Stimulated activated naive B cell treated with anti-CD40 and anti-IgM and Interleukin-4, amounts not matched to agents 10 μg/mL and 1 μg/mL and 100 μg/mL, for 72 hours (primary cell): Measurements from ENCODE around the gene GABRB1.
A peak's percentile ranks its signal among the peaks of the same experiment; 100 is the strongest.

ENCODE experiments used
- ATAC-seq, 2 donors: fragments of 150-1000 bp; cut with Tn5 transposase; replicated peaks; 2 replicates each; pipeline ENCODE4 v1.10.0; 2021; ENCODE audit warnings: moderate library complexity in 1 of 2
- DNase-seq: peaks from one replicate; pipeline ENCODE4 v3.0.0; 2021
- H3K27ac Mint-ChIP-seq: one replicate; pipeline ENCODE4 v1.8.0; 2022; ENCODE audit warnings: mild to moderate bottlenecking, mixed read lengths
- H3K27me3 Mint-ChIP-seq, 2 donors: one replicate each; pipeline ENCODE4 v1.8.0; 2022; ENCODE audit warnings: mixed read lengths in 2 of 2
- H3K36me3 Mint-ChIP-seq, 2 donors: one replicate each; pipeline ENCODE4 v1.8.0; 2022; ENCODE audit warnings: mixed read lengths in 2 of 2, mild to moderate bottlenecking in 1 of 2
- H3K4me1 Mint-ChIP-seq, 2 donors: one replicate each; pipeline ENCODE4 v1.8.0; 2022; ENCODE audit warnings: mixed read lengths in 2 of 2, mild to moderate bottlenecking in 1 of 2
- H3K4me3 Mint-ChIP-seq, 2 donors: one replicate each; pipeline ENCODE4 v1.8.0; 2022; ENCODE audit warnings: mild to moderate bottlenecking in 2 of 2, mixed read lengths in 2 of 2, moderate library complexity in 1 of 2
- H3K9me3 Mint-ChIP-seq, 2 donors: one replicate each; pipeline ENCODE4 v1.8.0; 2022; ENCODE audit warnings: mixed read lengths in 2 of 2, mild to moderate bottlenecking in 1 of 2

The GABRB1 gene

DNA sequence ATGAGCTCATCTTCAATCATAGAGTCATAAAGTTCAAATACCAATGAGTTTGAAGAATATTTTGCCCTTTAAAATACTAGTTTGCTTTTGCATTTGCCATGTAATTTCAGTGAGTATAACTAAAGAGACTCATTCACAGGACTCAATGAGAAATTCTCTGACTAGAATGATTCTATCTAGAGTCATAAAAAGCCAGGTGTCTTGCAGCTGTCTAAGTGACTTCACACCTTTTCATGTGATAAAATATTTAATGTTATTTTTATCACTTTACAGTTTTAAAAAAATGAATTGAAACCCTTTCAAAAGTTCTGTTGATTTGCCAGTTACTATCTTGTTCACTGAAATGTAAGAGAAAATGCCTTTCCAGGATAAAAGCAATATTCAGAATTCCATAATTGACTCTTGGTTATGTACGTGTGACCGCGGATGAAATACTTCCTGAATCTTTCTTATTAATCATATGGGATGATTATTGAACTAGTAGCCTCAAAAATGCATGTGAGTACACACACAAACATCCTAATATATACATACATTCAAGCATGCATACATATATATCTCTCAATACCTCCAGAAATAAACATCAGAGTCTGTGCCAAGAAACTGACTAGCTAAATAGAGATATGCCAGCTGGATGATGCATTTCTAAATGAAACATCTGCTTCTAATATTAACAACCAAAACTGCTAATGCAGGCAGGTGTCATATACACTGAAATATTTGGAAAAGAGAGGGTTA, 87.0 kb downstream of the GABRB1 start:
- no peaks in the 10 kb centered on the region for H3K36me3 Mint-ChIP-seq
- H3K27ac Mint-ChIP-seq: no peak overlapping the region
- no peak overlapping the region for H3K4me3 Mint-ChIP-seq
- ATAC-seq: no peak
- H3K9me3 Mint-ChIP-seq: no peaks in the 10 kb centered on the region
- DNase-seq: no peak
- H3K4me1 Mint-ChIP-seq: no peaks in the 10 kb centered on the region
- H3K27me3 Mint-ChIP-seq: peaks cover 4 to 8% of the 10 kb centered on the region in 2 donors

DNA sequence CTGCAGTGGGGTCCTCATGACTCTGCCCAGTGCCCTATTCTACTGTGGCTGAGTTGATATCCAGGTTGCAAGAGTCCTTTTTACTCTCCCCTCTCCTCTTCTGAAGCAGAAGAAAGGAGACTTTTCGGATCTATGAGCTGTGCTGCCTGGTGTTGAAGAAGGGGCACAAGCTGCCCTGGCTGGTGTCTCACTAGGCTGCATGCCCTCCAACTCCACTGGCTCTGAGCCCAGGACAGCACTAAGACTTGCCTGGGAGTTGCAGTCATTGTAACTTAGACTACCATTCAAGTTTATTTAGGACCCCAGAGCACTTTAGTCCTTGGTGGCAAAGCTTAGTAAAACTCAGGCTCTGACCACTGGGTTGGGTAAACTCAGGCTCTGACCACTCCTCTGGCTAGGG, 89.4 kb downstream of the GABRB1 start:
- no peak for DNase-seq
- peaks cover 4 to 7% of the 10 kb centered on the region in 2 donors for H3K27me3 Mint-ChIP-seq

DNA sequence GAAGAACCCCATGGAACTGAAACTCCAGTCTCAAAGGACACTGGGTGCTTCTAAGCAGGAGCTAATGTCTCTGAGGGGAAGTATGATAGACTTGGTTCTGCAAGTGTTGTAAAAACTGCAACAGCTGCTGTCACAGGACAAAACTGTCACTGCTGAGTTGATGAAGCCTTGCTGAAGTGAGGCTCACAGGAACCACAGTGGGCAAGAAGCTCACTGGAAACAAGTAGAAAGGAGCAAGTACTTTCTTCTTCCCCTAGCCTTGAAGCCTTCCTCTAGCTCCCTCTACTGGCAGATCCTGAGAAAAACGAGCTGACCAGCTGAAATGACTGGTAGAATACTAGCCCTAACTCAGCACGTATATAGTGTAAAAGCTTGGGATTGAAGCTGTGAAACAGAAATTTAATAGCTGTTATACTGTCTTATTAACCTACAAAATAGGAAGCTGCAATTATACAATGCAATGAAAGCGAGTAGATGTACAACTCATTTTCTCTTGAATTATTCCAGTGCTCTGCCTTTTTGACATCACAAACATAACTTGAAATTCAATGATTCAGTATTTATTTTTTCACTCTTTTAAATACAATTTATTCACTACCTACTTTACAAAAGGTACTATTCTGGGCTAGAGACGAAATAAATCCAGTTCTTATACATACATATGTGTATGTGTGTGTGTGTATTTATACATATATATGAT, 91.4 kb downstream of the GABRB1 start:
- Mint-ChIP-seq H3K27me3 (peaks cover 0 to 7% of the 10 kb centered on the region in 2 donors), H3K9me3 (peaks cover 4% of the 10 kb centered on the region in 2 donors), H3K4me3 (no peak overlapping the region), H3K27ac (no peak overlapping the region), H3K36me3 (no peaks in the 10 kb centered on the region), H3K4me1 (no peaks in the 10 kb centered on the region)
- ATAC-seq (peak; percentile 78 to 85), DNase-seq (peak; percentile 30)

More for the DNA sequence above, 89.4 kb downstream of the GABRB1 start:
- Mint-ChIP-seq H3K36me3 (no peaks in the 10 kb centered on the region), H3K9me3 (peaks cover 4% of the 10 kb centered on the region in 2 donors), H3K27ac (no peak overlapping the region), H3K4me1 (no peaks in the 10 kb centered on the region), H3K4me3 (no peak overlapping the region)
- ATAC-seq: peak in 1 of 2 donors; percentile 16

GRCh38 chr4:47128991-47129390, 97.6 kb downstream of the GABRB1 start:
- no peak overlapping the region for H3K27ac Mint-ChIP-seq
- H3K36me3 Mint-ChIP-seq: no peaks in the 10 kb centered on the region
- peaks cover 4 to 7% of the 10 kb centered on the region in 2 donors for H3K9me3 Mint-ChIP-seq
- no peaks in the 10 kb centered on the region for H3K4me1 Mint-ChIP-seq
- ATAC-seq (no peak), DNase-seq (no peak)
- H3K4me3 Mint-ChIP-seq: no peak overlapping the region
- H3K27me3 Mint-ChIP-seq: peaks cover 0 to 7% of the 10 kb centered on the region in 2 donors

GRCh38 chr4:47135210-47135609, 103.8 kb downstream of the GABRB1 start:
- H3K27ac Mint-ChIP-seq: no peak overlapping the region
- no peaks in the 10 kb centered on the region for H3K27me3 Mint-ChIP-seq
- peaks cover 0 to 2% of the 10 kb centered on the region in 2 donors for H3K9me3 Mint-ChIP-seq
- no peaks in the 10 kb centered on the region for H3K4me1 Mint-ChIP-seq
- no peak overlapping the region for H3K4me3 Mint-ChIP-seq
- ATAC-seq: no peak
- no peaks in the 10 kb centered on the region for H3K36me3 Mint-ChIP-seq
- DNase-seq: no peak

DNA sequence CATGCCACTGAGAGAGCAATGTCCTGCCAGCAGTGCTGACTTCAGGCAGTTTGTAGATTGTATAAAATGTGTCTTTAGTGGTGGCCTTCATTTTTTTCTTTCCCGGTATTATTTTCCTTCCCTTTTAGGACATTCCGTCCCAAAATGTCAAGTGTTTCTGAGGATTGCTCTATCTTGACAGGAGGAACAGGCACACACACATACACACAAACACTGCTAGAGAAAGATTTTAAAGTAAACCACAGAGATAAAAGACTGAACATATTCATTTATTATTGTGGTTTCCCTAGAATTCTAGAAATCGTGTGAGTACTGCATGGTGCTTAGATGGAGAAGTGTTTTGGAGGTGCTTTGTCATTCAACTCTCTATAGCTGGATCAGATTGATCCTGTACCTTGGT, 111.9 kb downstream of the GABRB1 start:
- Mint-ChIP-seq H3K4me1 (no peaks in the 10 kb centered on the region), H3K27me3 (peaks cover 4 to 10% of the 10 kb centered on the region in 2 donors), H3K9me3 (no peaks in the 10 kb centered on the region), H3K36me3 (no peaks in the 10 kb centered on the region), H3K4me3 (no peak overlapping the region), H3K27ac (no peak overlapping the region)
- no peak for DNase-seq
- ATAC-seq: no peak

DNA sequence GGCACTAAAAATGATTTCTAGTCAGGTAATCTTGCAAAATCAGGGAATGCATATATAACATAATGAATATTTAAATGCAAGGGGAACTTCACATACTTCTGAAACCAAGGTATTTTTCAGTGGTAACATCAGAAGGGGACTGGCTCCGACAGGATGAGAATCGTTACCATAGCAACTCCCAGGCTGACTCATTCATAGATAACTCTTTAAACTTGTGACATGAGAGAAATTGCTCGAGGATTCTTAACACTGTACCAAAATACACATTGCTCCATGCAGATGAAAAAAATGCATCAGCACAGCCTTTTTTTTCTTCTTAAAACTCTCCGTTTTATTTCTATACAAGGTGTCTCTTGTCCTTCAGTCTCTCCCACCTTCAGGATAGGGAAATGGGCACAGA, 114.3 kb downstream of the GABRB1 start:
- no peak for DNase-seq
- no peak overlapping the region for H3K27ac Mint-ChIP-seq
- no peak overlapping the region for H3K4me3 Mint-ChIP-seq
- H3K9me3 Mint-ChIP-seq: no peaks in the 10 kb centered on the region
- peak; percentile 39 to 45 for ATAC-seq
- peaks cover 4 to 10% of the 10 kb centered on the region in 2 donors for H3K27me3 Mint-ChIP-seq
- no peaks in the 10 kb centered on the region for H3K4me1 Mint-ChIP-seq
- H3K36me3 Mint-ChIP-seq: no peaks in the 10 kb centered on the region

GRCh38 chr4:47154816-47155370, 123.5 kb downstream of the GABRB1 start:
- Mint-ChIP-seq H3K27ac (no peak overlapping the region), H3K4me1 (no peaks in the 10 kb centered on the region), H3K4me3 (no peak overlapping the region), H3K27me3 (no peaks in the 10 kb centered on the region), H3K36me3 (no peaks in the 10 kb centered on the region), H3K9me3 (no peaks in the 10 kb centered on the region)
- ATAC-seq (no peak), DNase-seq (no peak)

DNA sequence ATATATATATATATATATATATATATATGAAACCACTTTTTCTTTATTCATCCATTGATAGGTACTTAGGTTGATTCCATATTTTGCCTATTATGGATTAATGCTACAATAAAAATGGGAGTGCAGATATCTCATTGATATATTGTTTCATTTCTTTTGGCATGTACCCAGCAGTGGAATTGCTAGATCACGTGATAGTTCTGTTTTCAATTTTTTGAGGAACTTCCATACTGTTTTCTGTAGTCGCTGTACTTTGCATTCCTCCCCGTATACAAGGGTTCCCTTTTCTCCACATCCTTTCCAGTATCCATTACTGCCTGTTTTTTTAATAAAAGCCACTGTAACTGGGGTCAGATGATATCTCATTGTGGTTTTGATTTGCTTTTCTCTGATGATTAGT, 124.6 kb downstream of the GABRB1 start:
- H3K4me3 Mint-ChIP-seq: no peak overlapping the region
- H3K4me1 Mint-ChIP-seq: no peaks in the 10 kb centered on the region
- no peaks in the 10 kb centered on the region for H3K9me3 Mint-ChIP-seq
- H3K36me3 Mint-ChIP-seq: no peaks in the 10 kb centered on the region
- no peaks in the 10 kb centered on the region for H3K27me3 Mint-ChIP-seq
- H3K27ac Mint-ChIP-seq: no peak overlapping the region
- no peak for ATAC-seq
- no peak for DNase-seq

GRCh38 chr4:47160095-47160494, 128.7 kb downstream of the GABRB1 start:
- H3K9me3 Mint-ChIP-seq: peaks cover under 1 to 3% of the 10 kb centered on the region in 2 donors

GRCh38 chr4:47167081-47168035, 136.0 kb downstream of the GABRB1 start:
- Mint-ChIP-seq H3K36me3 (no peaks in the 10 kb centered on the region), H3K9me3 (peaks cover 5 to 9% of the 10 kb centered on the region in 2 donors), H3K27me3 (no peaks in the 10 kb centered on the region), H3K27ac (no peak overlapping the region), H3K4me3 (no peak overlapping the region), H3K4me1 (no peaks in the 10 kb centered on the region)
- no peak for DNase-seq
- no peak for ATAC-seq

More at GRCh38 chr4:47160095-47160494, 128.7 kb downstream of the GABRB1 start:
- H3K4me3 Mint-ChIP-seq: no peak overlapping the region
- ATAC-seq (no peak), DNase-seq (no peak)
- no peak overlapping the region for H3K27ac Mint-ChIP-seq
- no peaks in the 10 kb centered on the region for H3K27me3 Mint-ChIP-seq
- H3K4me1 Mint-ChIP-seq: no peaks in the 10 kb centered on the region
- H3K36me3 Mint-ChIP-seq: no peaks in the 10 kb centered on the region

- Mint-ChIP-seq H3K36me3 (no peaks in the 10 kb centered on the region), H3K27ac (no peak overlapping the region), H3K4me1 (no peaks in the 10 kb centered on the region), H3K27me3 (peaks cover 5 to 8% of the 10 kb centered on the region in 2 donors), H3K4me3 (no peak overlapping the region), H3K9me3 (no peaks in the 10 kb centered on the region)
- DNase-seq (no peak), ATAC-seq (no peak)
Measured at GRCh38 chr4:47184083-47184482, 152.7 kb downstream of the GABRB1 start.

DNA sequence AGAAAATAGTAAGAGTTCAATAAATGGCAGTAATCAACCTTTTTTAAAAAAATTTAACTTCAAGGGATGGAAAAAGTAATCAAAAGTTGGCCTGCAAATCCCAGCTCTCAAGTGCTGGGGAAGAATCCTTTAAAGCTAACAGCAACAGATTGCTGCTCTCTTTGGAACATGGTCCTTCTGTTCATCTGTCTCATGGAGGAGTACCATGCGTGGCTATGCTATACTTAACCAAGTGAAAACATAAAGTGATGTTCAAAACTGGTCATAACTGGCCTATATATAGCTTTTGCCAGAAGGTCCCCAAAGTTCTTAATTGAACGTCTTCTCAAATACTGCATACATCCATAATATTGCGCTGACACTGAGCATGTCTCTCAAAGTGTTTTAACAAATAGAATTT, 154.4 kb downstream of the GABRB1 start:
- Mint-ChIP-seq H3K4me1 (no peaks in the 10 kb centered on the region), H3K9me3 (no peaks in the 10 kb centered on the region), H3K36me3 (no peaks in the 10 kb centered on the region), H3K27me3 (peaks cover 5 to 8% of the 10 kb centered on the region in 2 donors), H3K27ac (no peak overlapping the region), H3K4me3 (no peak overlapping the region)
- DNase-seq (no peak), ATAC-seq (no peak)

DNA sequence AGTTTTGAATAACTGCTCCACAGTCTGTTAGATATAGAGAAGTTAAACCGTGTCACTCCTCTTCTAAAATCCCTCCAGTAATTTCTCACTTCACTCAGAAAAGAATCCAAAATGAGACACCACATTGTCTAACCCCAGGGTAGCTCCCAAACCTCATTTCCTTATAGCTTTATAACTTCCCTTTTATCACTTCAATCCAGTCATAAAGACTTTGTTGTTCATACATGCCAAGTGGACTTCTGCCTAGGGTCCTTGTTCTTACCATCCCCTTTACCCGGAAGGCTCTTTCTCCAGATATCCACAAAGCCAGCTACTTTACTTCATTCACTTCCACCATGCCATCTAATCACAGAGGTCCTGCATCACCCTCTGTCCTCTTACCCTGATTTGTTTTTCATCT, 156.2 kb downstream of the GABRB1 start:
- no peak overlapping the region for H3K4me3 Mint-ChIP-seq
- no peak overlapping the region for H3K27ac Mint-ChIP-seq
- no peaks in the 10 kb centered on the region for H3K4me1 Mint-ChIP-seq
- peaks cover 5 to 8% of the 10 kb centered on the region in 2 donors for H3K27me3 Mint-ChIP-seq
- no peak for ATAC-seq
- H3K36me3 Mint-ChIP-seq: no peaks in the 10 kb centered on the region
- DNase-seq: no peak
- H3K9me3 Mint-ChIP-seq: no peaks in the 10 kb centered on the region
